Activated gamma-delta T cell (primary cell): ENCODE measurements around the gene CTSC.
"Not testable (repeated sequence)": the region's sequence is repeated elsewhere in the genome, so short reads cannot be mapped to it uniquely, and the experiment has no call there.

ENCODE experiments used
- DNase-seq: peaks from one replicate; lab custom pipeline; 2025; lab: John Stamatoyannopoulos, UW

Gene CTSC

DNA sequence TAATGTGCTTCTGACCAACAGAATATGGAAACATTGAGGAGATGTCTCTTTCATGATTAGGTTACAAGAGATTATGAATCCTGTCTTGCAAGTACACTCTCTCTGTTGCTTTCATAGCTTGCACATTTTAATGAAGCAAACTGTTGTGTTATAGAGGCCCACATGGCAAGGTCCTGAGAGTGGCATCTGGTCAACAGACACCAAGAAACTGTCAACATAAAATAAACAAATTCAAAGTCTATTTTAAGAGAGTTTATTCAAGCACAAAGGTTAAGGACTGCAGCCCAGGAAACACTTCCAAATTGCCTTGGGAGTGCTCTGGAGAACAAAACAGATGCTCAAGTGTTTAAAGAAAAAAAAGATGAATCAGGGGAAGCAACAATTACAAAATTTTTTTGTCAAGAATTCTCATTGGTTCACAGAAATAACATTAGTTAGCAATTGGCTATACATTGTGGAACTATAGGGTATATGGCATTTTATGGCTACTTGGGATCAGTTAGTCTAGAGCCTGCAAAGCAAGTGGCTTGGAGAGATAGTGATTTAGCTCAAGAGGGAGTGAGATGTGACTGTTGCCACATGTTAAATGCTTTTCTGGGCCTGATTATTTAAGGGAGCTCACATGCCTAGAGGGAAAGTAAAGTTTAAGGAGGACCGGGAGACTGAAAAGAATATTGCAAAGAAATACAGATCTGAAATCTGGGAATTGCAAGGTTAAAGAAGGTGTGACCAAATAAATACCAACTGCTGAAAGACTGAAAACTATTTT lies 54.6 kb downstream of the CTSC start:
- DNase-seq: no peak

DNA sequence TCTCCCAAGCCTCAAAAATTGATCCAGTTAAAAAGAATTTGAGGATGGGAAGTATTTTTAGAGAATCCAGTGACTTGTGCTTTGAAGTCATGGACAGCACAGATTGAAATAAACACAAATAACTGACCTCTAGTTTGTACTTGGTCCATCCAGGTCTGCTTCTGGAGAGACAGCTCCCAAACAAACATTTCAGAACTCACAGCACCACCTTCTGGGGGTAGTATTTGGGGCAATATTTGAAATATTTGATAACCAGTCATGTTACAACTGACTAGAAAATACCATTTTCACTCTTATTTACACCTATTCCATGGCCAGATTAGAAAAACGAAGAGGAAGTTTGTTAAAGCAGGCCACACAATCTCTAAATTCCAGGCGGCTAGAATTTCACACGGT lies 56.2 kb downstream of the CTSC start:
- no peak for DNase-seq

DNA sequence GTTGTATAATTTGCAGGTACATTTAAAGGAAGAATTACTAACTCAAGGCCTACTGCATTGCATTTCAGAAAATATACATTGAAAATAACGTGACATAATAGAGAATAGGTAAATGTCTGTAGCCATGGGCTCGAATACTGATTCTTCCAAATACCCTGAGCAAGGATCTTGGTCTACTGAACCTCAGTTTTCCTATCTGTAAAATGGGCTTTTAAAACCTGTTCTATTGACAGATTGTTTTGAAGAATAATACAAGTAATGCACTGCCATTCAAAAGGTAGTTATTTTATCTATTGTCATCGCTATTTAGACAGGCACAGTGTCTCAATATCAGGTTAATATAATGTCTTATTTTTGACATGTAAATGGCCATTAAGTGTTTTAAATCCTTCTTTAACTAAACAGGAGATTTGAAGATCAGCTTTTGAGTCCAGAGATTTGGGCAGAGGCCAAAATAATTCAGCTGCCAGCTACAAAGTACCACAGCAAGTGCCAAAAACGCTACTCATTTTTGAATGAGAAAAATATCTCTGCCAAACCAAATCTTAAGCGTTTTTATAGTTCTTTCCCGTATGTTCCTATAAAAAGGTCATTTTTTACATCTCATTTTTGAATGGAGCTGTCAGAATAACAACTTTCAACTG lies 56.7 kb downstream of the CTSC start:
- no peak for DNase-seq

DNA sequence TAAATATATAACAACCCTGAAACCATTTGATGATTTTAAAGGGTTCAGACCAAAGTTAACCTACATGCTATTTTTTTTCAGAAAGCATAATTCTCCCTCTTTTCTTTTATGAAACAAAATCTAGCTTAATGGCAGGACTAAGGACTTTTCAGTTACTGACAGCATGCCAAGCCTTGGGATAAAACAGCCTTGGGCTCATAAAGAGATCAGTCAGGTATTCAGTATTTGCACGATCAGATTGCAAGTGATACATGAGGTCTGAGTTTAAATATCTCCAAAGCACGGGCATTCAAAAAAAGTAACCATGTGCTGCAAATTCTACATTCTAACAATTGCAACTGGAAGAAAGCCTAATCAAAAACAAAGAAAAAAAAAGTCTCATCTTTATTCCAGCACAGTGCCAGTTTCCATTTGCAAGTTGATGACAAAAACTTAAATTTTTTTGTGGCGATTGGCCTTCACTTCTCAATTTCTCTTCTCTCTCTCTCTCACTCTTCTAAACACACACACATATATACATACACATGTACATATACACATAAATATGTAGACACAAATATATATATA lies 60.1 kb downstream of the CTSC start:
- no peak for DNase-seq

DNA sequence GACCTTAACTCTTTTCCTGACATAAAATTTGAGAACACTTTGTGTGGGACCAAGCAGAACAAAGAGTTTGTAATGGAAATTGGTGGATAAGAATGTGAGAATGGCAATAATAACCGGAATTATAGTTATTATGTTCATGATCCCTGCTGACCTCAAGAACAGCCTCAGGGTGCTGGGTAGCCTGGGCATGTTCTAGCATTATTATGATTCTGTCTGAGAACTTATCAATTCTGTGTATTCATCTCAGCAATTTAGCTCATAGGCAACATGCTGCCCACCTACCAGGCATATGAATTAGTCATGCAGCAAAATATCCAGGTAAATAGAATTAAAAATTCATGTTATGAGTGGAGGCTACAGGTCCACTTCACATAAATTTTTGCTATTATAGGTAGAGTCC lies 61.9 kb downstream of the CTSC start:
- DNase-seq: no peak

DNA sequence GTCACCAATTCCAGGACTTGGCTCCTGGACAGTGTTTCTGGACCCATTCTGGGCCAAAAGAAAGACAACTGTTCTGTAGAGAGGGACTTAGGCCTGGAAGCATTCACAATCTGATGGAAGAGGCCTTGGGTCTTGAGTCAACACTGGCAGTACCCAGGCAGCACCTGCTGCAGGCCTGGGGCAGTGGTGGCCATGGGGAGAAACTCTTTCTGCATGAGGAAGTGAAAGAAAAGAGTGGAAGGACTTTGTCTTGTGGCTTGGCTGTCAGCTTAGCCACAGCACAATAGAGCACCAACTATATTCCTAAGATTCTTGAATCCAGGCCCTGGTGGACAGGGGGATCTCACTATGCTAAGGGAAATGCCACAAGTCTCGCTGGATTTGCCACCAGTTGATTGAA lies 70.6 kb downstream of the CTSC start:
- DNase-seq: peak; percentile 0

DNA sequence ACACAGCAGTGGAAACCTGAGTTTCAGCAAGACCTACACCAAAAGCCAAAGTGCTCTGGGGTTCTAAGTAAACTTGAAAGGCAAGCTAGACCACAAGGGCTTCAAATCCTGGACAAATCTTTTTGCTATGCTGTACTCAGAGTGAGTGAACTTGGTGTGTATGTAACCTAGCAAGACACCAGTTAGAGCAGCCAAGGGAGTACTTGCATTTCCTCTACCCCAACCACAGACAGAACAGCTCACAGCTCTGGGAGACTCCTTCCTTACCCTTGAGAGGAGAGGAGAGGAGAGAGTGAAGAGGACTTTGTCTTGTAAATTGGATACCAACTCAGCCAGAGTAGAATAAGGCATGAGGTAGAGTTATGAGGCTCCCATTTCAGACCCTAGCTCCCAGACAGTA lies 71.4 kb downstream of the CTSC start:
- DNase-seq: no peak

DNA sequence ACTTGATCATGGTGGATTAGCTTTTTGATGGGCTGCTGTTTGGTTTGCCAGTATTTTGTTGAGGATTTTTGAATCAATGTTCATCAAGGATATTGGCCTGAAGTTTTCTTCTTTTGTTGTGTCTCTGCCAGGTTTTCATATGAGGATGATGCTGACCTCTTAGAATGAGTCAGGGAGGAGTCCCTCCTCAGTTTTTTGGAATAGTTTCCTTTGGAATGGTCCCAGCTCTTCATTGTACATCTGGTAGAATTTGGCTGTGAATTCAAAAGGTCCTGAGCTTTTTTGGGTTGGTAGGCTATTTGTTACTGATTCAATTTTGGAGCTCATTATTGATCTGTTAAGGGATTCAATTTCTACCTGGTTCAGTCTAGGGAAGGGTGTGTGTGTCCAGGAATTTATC lies 78.1 kb downstream of the CTSC start:
- no peak for DNase-seq

DNA sequence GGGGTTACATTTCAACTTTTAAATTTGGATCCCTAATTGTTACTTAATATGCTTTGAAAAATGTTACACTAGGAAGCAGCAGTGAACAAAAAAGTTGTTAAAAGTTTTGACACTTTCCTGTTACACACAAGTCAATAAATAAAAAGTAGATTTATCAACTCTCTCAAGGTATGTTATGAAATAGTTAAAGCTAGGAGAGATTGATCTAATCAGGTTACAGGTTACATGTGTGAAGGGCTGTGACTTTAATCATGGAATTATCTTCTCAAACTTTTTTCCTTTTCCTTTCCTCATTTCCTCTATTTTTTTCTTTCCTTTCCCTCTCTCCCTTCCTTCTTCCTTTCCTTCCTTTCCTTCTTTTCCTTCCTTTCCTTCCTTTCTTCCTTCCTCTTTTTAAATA lies 85.3 kb downstream of the CTSC start:
- no peak for DNase-seq

DNA sequence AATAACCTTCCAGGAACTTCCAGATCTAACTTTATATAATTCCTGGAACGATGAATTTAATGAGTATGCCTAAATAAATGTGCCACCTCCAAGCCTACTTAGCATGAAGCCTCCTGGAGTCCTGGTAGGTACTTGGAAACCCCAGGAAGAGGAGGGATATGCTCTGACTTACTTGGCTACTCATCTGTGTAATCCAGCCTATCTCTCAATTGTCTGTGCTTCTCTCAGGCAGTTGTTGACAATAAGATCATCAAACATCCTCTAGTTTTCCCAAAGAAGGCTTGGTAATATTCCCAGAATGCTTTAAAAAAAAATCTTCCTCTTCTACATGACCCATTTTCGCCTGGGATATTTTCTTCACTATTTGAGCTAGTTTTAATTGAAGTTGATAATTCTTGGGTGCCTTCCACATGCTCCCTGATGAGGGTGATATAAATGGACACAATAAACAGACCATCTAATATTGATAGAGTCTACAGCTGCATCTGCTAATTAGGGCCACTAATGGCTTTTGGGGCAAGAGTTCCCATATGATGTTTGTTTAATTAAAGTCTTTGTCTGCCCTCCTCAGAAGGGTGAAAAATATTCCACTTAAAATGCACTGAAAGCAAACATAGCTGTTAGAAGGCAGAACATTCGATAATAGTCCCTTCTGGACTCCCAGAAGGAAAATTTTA lies 86.8 kb downstream of the CTSC start:
- no peak for DNase-seq

DNA sequence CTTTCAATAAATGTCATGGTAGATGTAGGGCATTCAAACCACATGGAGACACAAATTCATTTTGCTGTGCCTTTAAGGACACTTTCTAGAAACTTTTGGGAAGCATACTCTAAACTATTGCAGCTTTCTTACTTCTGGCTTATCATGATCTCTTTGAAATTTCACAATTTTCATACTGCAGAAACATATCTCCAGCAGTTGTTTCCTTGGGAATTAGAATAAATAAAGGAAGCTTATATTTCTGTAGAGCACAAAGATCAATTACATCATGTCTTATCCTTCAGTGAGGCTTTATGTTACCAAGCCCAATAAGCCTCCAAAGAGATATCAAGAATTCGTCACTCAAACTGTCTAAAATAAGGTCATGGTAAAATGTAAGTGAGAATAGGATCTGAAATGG lies 87.8 kb downstream of the CTSC start:
- no peak for DNase-seq

DNA sequence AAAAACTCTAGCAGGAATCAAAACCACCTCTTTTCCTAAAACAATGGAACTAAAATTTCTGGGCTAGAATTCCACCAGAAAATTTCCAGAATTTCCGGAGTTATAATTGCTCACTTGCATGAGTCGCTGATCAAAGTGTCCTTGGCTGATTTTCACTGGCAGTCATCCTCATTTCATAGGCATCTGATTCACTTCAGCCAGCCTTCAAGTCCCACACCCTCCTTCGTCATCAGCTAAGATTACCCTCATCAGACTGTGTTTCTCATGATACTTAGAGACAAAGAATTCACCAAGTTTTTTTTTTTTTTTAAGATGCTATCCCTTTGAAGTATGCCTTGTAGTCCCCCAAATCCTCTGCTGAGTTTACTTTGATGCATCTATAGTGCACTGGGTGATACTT lies 90.8 kb downstream of the CTSC start:
- DNase-seq: no peak

DNA sequence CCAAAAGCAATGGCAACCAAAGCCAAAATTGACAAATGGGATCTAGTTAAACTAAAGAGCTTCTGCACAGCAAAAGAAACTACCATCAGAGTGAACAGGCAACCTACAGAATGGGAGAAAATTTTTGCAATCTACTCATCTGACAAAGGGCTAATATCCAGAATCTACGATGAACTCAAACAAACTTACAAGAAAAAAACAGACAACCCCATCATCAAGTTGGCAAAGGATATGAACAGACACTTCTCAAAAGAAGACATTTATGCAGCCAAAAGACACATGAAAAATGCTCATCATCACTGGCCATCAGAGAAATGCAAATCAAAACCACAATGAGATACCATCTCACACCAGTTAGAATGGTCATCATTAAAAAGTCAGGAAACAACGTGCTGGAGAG lies 92.0 kb downstream of the CTSC start:
- not testable (repeated sequence) for DNase-seq
